GM19372 (cell line): ENCODE measurements around the gene OR4M1.
"Not testable (repeated sequence)": the region's sequence is repeated elsewhere in the genome, so short reads cannot be mapped to it uniquely, and the experiment has no call there.

ENCODE experiments used
- ATAC-seq: cut with Tn5 transposase; IDR thresholded peaks from one replicate; pipeline ENCODE4 v1.9.1; 2021; ENCODE audit warnings: mild to moderate bottlenecking, low read depth, moderate library complexity; ENCODE audit not compliant: unreplicated experiment

OR4M1 gene, protein sequence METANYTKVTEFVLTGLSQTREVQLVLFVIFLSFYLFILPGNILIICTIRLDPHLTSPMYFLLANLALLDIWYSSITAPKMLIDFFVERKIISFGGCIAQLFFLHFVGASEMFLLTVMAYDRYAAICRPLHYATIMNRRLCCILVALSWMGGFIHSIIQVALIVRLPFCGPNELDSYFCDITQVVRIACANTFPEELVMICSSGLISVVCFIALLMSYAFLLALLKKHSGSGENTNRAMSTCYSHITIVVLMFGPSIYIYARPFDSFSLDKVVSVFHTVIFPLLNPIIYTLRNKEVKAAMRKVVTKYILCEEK

DNA sequence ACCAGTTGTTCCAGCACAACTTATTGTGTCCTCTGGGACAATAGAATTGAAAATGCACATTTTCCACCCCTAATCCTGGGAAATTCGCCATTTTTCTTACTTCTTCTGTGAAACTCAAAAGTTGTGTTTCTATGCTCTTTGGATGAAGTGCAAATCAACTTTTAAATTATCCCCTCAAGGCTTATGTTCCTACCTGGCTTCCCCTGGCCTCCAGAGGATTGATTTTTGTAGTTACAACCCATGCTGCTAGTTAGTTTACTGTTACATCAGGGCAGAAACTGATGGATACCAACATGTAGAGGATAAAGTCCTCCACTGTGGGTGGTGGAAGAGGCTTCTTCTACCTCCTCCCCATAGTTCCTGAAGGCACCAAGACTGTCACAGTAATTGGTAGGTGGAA is at the start of gene OR4M1:
Gene OR4M1 (plus strand): TSS at position 301 of the 400 bp plus-strand sequence. CDS start 6,819 bp downstream, outside the sequence.
- not testable (repeated sequence) for ATAC-seq

DNA sequence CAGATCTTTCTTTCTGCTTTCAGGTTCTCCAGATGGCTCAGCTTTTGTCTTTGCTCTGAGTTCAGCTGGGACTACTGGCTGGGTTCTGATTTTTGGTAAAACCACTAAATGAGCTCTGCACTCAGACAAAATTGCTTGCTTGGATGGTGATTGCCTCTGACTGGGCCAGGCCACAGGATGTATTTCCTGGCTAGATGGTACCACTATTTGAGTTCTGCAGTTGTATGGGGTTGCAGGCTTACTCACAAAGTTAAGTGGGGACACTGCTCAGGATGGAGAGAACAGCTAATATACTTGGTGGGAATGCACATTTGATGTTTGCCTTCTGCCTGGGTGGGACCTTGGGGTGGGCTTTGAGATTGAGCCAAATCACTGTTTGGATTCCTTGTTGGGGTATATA is 43.9 kb upstream of the OR4M1 start:
- ATAC-seq: no peak

DNA sequence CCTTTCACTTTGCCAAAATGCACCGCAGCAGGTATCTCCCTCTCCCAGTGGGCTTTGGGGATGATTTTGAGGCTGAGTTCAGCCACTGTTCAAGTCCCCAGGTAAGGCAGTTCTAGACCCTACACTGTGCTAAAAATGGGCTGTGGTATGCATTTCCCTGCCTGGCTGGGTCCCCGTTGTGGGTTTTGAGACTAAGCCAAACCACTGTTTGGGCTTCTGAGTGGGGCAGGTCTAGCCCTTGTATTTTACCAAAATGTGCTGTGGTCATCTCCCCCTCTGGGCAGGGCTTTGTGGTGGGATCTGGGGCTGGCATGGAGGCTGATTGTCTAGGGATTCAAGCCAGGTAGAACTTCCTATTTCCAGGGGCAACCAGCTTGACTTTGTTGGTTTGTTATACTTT is 43.5 kb upstream of the OR4M1 start:
- no peak for ATAC-seq

DNA sequence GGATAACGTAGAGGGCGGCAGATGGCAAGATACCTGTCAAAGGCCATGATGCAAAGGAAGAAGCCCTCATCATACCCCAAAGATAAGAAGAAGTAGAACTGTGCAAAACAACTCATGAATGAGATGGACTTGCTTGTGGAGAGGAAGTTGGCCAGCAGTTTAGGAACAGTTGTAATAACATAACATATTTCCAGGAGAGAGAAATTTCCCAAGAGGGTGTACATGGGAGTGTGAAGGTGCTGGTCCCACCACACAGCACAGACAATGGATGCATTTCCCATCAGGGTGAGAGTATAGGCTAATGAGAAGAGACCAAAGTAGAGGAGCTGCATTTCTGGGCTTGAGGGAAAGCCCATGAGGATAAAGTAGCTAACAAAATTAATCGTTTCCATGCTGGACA is 39.4 kb upstream of the OR4M1 start:
- ATAC-seq: not testable (repeated sequence)

DNA sequence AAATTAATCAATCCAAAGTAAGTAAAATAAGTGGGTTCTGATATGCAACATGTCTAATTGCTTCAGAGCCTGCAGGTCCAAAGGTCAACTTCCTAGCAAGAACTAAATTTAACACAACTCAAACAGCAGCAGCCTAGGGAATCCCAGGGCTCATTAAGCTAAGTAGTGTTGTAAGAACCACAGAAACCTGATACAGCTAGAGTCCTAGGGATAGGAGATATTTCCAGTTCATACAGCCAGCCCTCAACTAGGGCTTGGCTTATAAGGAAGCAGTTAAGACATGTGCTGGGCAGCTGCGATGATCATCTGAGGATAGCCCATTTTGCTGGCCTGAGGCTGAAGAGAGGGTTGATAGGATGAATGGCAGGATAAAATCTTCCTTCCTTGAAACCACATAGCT is 30.0 kb upstream of the OR4M1 start, which contains the start of gene OR4Q3:
Gene OR4Q3 (plus strand): TSS at position 316 of the 400 bp plus-strand sequence.
- no peak for ATAC-seq

DNA sequence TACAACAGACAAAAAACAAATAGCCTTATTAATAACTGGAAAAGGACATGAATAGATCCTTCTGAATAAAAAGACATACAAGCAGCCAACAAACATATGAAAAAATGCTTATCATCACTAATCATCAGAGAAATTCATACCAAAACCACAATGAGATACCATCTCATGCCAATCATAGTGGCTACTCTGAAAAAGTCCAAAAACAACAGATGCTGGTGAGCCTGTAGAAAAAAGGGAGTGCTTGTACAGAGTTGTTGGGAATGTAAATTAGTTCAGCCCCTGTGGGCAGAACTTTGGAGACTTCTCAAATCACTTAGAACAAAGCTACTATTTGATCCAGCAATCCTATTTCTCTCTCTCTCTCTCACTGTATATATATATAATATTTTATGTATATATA is 21.0 kb upstream of the OR4M1 start:
- not testable (repeated sequence) for ATAC-seq

DNA sequence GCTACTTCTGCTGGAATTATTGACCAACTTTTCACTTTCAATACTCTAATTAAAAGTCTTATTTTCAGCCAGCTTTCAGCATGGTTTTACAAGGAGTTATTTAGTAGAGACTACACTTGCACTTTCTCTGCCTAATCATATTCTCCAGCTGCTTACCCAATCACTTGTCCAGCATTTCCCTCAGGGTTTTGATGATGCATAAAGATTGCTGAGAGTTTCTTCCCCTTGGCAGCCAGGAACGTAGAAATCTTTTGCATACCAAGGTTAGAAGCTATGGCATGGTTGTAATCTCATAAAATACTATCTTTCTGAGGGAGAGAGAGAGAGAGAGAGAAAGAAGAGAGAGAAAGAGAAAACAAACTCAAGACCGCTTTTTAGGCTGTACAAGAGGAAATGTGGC is 19.1 kb upstream of the OR4M1 start:
- ATAC-seq: no peak

DNA sequence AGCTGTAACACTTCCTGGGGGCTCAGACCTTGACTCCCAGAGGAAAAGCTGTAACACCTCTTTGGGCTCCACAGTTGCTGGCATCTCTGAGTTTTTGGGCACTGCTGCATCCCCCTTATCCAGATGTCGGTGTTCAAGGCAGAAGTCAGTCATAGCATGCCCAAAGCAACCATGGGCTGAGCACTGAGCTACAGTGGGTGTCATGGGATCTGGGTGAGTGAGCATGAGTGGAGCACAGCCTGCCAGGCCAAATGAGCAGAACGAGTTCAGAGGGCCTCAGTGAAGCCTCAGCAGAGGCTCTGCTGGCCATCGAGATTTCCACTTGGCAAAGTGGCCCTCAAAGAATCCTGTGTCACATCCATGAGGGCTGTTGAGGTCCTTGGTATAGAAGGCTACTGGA is 1.8 kb upstream of the OR4M1 start:
- ATAC-seq: not testable (repeated sequence)

DNA sequence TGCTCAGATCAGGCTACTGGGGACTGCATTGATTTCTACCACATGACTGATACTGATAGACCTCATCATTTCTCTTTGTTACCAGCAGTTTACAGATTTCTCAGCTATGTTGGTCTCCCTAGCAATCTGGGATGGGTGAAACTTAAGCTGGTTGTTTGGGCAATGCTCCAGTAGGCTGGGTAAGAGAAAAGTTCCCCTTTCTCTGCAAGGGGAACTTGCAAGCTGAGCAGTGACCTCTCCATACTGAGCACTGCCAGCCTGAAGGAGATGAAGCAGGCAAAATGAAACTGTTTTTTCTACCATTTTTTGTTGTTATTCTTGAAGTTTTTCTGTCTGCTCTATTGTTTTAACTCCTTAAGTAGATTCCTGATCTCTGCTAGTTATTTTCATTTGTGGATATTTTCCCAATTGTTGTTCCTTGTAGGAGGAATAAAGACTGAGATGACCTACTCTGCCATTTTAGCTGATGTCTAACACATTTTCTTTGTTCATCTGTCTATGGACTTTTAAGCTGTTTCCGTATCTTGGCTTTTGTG is 1.3 kb upstream of the OR4M1 start:
- no peak for ATAC-seq

DNA sequence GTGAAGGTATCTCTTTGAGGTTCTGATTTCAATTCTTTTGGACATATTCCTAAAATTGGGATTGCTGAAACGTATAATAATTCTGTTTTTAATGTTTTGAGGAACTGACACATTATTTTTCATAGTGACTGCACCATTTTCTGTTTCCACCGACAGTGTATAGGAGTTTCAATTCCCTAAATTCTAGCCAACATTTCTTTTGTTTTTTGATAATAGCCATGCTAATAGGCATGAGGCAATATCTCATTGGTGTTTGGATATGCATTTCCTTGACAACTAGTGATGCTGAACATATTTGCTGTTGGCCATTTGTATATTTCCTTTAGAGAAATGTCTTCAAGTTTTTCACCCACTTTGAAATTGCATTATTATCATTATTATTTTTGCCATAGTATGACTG is 850 bp upstream of the OR4M1 start:
- ATAC-seq: not testable (repeated sequence)

DNA sequence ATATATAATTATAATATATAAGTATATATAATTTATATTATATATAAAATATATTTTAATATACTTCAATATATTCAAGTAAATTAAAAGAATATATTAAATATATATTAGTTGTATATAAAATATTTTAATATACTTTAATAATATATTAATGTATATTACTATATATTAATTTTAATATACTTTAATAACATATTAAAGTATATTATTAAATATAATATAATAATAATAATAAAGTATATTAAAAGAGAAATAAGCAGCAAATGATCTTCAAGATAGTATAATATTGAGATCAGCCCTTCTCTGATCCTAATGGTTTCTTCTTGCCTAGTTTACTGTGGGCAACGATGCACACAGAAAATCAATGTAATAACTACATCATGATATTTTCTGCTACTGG is 2.3 kb downstream of the OR4M1 start:
- no peak for ATAC-seq

DNA sequence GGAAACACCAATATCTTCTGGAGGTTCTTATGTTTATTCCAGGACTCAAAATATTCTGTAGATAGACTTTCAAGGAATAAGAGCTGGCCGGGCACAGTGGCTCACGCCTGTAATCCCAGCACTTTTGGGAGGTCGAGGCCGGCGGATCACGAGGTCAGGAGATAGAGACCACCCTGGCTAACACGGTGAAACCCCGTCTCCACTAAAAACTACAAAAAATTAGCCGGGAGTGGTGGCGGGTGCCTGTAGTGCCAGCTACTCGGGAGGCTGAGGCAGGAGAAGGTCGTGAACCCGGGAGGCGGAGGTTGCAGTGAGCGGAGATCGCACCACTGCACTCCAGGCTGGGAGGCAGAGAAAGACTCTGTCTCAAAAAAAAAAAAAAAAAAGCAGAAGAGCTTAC is 12.5 kb downstream of the OR4M1 start:
- ATAC-seq: not testable (repeated sequence)

DNA sequence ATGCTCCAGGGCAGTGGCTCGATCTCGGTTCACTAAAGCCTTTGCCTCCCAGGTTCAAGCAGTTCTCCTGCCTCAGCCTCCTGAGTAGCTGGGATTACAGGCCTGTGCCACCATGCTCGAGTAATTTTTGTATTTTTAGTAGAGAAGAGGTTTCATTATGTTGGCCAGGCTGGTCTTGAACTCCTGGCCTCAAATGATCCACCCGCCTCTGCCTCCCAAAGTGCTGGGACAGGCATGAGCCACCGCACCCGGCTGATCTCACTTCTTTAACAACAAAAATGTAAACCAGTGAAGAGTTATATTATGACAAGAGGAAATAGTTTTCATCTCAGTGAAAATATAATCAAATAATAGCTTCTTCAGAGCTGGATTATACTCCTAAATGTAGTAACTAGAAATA is 14.0 kb downstream of the OR4M1 start:
- ATAC-seq: not testable (repeated sequence)

DNA sequence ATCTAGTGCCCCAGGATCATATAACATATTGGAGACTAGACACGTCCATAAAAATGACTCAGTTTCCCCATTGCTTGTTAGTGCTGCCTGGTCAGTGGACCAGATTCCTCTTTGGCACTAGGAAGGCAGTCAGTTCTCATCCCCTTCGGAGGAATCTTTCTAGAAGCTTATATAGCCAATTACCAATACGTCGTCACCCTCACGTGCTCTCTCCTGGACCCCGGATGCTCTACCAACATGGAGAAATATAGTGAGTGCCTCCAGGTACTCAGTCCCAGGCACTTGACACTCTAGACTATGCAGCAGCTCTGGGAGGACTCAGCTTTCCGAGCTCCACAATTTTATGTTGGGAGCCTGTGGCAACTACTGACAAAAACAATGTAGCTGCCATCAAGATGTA is 14.8 kb downstream of the OR4M1 start:
- not testable (repeated sequence) for ATAC-seq

DNA sequence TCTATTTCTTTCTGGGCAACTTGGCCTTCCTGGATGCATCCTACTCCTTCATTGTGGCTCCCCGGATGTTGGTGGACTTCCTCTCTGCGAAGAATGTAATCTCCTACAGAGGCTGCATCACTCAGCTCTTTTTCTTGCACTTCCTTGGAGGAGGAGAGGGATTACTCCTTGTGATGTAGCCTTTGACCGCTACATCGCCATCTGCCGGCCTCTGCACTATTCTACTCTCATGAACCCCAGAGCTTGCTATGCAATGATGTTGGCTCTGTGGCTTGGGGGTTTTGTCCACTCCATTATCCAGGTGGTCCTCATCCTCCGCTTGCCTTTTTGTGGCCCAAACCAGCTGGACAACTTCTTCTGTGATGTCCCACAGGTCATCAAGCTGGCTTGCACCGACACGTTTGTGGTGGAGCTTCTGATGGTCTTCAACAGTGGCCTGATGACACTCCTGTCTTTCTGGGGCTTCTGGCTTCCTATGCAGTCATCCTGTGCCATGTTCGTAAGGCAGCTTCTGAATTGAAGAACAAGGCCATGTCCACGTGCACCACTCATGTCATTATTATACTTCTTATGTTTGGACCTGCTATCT is 23.3 kb downstream of the OR4M1 start:
- not testable (repeated sequence) for ATAC-seq

DNA sequence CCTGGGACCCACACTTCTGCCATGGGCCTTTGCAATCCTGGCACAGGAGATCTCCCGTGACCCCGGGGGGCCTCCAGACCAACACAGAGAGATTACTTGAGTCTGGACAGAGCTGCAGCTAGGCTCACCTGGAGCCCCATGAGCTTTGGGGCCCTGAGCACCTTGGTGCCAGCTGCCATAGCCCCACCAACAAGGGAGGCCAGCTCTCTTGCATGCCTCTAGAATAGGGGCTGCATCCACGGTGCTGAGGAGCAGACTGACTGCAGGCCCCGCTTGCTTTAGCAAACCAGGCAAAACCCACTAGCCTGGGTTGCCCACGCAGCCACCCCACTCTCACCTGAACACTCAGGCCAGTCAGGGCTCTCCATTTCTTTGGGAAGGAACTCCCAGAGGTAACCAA is 26.6 kb downstream of the OR4M1 start:
- no peak for ATAC-seq

DNA sequence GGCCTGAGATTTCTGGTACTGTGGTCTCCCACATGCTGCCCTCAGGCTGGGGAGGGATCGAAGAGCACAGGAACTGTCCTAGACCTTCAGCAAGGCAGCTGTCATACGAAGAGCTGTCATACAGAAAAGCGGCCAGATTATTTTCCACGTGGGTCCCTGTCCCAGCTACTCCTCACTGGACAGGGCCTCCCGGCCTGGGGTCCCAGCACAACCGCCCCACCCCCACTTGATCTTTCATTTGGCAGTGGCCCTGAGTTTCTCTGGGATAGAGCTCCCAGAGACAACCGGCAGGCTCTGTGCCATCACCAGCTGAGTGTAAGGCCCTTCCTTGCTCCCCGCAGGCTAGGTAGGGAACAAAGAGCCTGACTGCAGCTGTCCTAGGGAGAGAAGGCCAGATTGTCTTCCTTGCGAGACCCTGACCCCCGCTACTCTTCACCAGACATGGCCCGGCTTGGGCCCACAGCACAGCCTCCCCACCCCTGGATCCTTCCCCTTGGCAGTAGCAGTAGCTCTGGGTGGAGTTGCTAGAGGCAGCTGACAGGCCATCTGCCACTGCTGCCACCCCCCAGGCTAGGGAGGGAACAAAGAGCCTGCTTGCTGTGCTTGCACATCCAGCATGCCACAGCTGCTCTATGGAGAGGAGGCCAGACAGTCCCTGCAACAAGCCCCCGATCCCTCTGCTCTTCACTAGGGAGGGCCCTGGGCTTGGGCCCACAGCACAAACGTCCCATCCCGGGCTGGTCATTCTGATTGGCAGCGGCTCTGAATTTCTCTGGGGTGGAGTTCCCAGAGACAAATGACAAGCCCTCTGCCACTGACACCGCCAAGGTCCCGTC is 27.2 kb downstream of the OR4M1 start:
- ATAC-seq: no peak

DNA sequence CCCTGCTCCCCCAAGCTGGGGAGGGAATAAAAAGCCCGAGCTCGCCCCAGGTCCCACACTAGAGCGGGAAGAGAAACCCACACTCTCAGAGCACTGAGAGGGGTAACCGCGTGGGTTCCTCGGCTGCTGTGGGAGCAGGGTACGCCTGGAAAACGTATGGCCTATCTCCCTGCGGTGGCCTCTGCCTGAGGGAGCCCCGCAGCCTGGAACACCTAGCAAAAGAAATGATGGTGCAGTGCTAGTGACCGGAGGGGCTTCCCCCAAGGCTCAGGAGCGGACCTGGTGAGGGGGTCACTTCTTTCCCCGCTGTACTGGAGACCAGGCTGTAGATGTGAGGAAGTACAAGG is 27.8 kb downstream of the OR4M1 start:
- no peak for ATAC-seq

DNA sequence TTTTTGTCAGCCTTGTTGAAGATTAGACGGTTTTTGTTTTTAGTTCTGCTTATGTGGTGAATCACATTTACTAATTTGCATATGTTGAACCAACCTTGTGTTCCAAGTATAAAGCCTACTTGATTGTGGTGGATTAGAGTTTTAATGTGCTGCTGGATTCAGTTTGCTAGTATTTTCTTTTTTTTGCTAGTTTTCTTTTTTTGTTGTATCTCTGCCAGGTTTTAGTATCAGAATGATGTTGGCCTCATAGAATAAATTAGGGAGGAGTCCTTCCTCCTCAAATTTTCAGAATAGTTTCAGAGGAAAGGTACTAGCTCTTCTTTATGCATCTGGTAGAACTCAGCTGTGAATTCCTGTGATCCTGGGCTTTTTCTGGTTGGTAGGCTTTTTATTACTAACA is 30.2 kb downstream of the OR4M1 start, which contains the start of gene OR4N2:
Gene OR4N2 (plus strand): TSS at position 301 of the 400 bp plus-strand sequence. CDS start 23,679 bp downstream, outside the sequence.
- not testable (repeated sequence) for ATAC-seq

DNA sequence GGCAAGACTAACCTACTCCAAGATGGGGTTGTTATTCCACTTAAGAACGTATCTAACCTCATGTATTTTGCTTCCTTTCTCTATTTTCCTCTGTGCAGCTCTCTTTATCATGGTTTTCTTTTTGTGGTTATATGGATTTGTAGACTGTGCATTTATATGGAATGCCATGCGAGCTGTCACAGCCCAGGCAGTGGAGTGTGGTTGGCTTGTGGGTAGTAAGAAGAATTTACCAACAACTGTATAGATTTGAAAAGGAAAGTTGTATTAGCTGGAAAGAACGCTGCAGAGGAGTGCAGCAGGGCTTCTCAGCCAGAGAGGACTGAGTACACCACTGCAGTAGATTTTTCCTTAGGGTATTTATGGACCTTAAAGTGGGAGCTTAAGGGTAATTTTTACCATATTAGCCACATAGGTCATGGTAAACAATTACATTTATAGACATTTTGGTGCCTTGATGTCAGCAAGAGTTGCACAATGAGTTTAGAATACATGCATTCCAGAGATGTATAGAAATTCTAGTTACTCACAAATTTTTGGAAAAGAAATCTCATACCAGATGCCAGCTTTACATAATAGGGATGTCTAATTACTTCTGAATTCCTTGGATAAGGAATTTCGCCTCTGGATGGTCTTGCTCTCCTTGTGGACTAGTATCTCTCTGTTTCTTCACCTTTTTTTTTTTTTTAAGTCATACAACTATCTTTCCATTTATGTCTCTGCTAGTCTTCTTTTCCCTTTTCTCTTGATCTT is 40.0 kb downstream of the OR4M1 start:
- not testable (repeated sequence) for ATAC-seq
